Measurements from ENCODE around the gene TEPSIN.

Gene TEPSIN

DNA sequence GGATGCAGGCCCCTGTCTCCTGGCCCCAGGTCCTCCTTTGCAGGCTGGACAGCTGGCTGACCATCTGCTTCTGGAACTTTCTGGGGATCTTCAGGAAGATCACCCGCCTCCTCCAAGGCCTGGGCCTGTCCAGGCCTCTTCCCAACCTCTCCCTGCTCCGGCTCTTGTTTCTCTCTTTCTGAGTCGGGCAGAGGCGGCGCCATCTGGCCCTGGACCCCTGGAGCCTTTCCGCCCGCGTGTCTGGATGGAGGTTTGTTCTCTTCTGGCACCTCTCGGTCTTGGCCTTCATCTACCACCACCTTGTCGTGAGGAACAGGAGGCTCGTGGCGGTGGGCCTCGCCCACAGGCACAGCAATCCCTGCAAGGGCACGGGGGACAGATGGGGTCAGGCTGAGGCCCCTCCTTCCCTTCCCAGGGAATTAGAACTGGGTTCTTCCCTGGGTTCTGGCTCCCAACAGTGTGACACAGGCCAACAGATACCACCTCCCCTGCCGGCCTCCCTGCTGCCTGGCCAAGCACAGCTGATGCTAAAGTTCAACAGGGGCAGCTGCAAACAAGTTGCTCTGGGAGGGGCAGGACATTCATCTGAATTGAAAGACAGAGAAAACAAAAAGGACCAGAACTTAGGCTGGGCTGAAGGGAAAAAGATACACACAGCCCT, 13.6 kb upstream of the TEPSIN start:
- Histone ChIP-seq H3K36me3 (ENCODE audit: insufficient read depth, low read length) (peaks cover 62% of the 10 kb centered on the region), H2AFZ (ENCODE audit: low read depth, low read length) (no peak overlapping the region), H3K4me3 (ENCODE audit: low read depth in 1 of 2, low read length in 2 of 2) (no peak overlapping the region), H4K20me1 (ENCODE audit: insufficient read depth, low read length) (peaks cover 20% of the 10 kb centered on the region), H3K9me3 (ENCODE audit: insufficient read depth, low read length, severe bottlenecking) (no peaks in the 10 kb centered on the region), H3K27ac (ENCODE audit: low read length) (no peak overlapping the region), H3K4me1 (ENCODE audit: insufficient read depth, low read length) (no peaks in the 10 kb centered on the region), H3K4me2 (ENCODE audit: insufficient read depth, low read length) (no peak overlapping the region), H3K79me2 (ENCODE audit: insufficient read depth, low read length) (no peaks in the 10 kb centered on the region), H3K9ac (ENCODE audit: low read depth, low read length) (no peak overlapping the region), H3K27me3 (ENCODE audit: insufficient read depth, low read length, poor library complexity) (no peaks in the 10 kb centered on the region)
- TF ChIP-seq, protein P1, sequence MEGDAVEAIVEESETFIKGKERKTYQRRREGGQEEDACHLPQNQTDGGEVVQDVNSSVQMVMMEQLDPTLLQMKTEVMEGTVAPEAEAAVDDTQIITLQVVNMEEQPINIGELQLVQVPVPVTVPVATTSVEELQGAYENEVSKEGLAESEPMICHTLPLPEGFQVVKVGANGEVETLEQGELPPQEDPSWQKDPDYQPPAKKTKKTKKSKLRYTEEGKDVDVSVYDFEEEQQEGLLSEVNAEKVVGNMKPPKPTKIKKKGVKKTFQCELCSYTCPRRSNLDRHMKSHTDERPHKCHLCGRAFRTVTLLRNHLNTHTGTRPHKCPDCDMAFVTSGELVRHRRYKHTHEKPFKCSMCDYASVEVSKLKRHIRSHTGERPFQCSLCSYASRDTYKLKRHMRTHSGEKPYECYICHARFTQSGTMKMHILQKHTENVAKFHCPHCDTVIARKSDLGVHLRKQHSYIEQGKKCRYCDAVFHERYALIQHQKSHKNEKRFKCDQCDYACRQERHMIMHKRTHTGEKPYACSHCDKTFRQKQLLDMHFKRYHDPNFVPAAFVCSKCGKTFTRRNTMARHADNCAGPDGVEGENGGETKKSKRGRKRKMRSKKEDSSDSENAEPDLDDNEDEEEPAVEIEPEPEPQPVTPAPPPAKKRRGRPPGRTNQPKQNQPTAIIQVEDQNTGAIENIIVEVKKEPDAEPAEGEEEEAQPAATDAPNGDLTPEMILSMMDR (IDR thresholded peaks at IDR 0.05; ENCODE audit: borderline replicate concordance, extremely low read depth, low read length, poor library complexity, severe bottlenecking): peak; percentile 2
- no peak for TF ChIP-seq EZH2 (IDR thresholded peaks at IDR 0.05; ENCODE audit: borderline replicate concordance, low read depth, low read length, severe bottlenecking)
- no peak for DNase-seq
- no peak for ATAC-seq (ENCODE audit: insufficient read depth, low read depth)

DNA sequence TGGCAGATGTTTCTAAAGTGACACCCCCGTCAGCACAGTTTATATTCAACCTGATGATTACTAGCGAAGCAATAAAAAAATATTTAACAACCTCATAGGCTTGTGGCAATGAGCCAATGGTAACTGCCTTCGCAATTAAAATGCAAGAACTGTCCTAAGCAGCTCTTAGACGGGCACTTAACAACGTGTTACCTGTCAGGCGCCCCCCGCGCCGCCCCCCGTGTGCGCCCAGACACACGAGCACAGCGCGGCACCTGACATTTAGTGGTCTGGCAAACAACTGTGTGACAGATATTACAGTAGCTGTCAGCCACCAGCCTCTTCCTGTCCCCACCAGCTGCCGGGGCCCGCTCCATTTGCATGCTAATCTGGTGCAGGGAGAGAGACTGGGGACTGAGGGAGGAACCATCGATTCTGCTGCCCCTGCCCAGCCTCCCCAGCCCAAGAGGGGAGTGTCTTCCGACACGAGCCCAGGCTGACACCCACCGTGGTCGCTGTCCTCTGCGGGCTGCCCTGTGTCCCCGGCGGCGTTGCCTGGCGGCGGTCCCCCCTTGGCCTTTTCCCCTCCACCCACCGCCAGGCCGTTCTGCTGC, 12.9 kb upstream of the TEPSIN start:
- Histone ChIP-seq H3K27ac (ENCODE audit: low read length) (no peak overlapping the region), H3K27me3 (ENCODE audit: insufficient read depth, low read length, poor library complexity) (no peaks in the 10 kb centered on the region), H3K4me2 (ENCODE audit: insufficient read depth, low read length) (no peak overlapping the region), H3K9me3 (ENCODE audit: insufficient read depth, low read length, severe bottlenecking) (no peaks in the 10 kb centered on the region), H3K4me1 (ENCODE audit: insufficient read depth, low read length) (no peaks in the 10 kb centered on the region), H3K79me2 (ENCODE audit: insufficient read depth, low read length) (no peaks in the 10 kb centered on the region), H3K36me3 (ENCODE audit: insufficient read depth, low read length) (peaks cover 62% of the 10 kb centered on the region), H2AFZ (ENCODE audit: low read depth, low read length) (no peak overlapping the region), H3K4me3 (ENCODE audit: low read depth in 1 of 2, low read length in 2 of 2) (no peak overlapping the region), H4K20me1 (ENCODE audit: insufficient read depth, low read length) (peaks cover 20% of the 10 kb centered on the region), H3K9ac (ENCODE audit: low read depth, low read length) (no peak overlapping the region)
- no peak for ATAC-seq (ENCODE audit: insufficient read depth, low read depth)
- DNase-seq: no peak
- TF ChIP-seq, protein P1 (IDR thresholded peaks at IDR 0.05; ENCODE audit: borderline replicate concordance, extremely low read depth, low read length, poor library complexity, severe bottlenecking): no peak
- TF ChIP-seq EZH2 (IDR thresholded peaks at IDR 0.05; ENCODE audit: borderline replicate concordance, low read depth, low read length, severe bottlenecking): no peak

DNA sequence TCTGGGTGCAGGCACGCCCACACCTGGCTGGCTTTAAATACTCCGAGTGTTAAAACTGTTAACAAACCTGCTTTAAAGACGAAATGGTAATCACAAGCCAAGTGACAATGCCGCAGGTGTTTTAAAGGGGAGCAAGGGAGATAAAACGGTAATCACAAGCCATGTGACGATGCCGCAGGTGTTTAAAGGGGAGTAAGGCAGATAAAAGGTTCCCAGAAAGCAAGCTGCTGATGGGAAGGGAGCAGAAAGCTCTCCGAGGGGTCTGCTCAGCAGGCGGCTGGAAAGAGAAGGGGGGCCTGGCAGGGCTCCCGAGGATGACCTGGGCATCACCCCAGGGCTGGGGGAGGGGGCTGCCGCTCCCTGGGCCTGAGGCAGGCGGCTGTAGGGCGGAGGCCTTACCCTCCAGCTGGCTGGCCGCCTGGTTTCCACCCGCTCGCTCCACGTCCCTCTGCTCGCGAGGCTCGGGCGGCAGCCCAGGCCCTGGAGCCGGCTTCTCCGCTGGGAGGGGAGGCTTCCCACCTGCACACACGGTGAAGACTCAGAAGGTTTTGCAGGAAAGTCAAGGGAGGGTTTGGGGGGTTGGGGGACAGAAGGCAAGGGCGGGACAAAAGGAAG, 12.3 kb upstream of the TEPSIN start:
- H3K27ac ChIP-seq (ENCODE audit: low read length): no peak overlapping the region
- no peak overlapping the region for H3K4me3 ChIP-seq (ENCODE audit: low read depth in 1 of 2, low read length in 2 of 2)
- ATAC-seq (ENCODE audit: insufficient read depth, low read depth) (no peak), DNase-seq (no peak)
- H2AFZ ChIP-seq (ENCODE audit: low read depth, low read length): no peak overlapping the region
- H3K36me3 ChIP-seq (ENCODE audit: insufficient read depth, low read length): peaks cover 59% of the 10 kb centered on the region
- no peak for TF ChIP-seq EZH2 (IDR thresholded peaks at IDR 0.05; ENCODE audit: borderline replicate concordance, low read depth, low read length, severe bottlenecking)
- TF ChIP-seq, protein P1 (IDR thresholded peaks at IDR 0.05; ENCODE audit: borderline replicate concordance, extremely low read depth, low read length, poor library complexity, severe bottlenecking): no peak
- no peak overlapping the region for H3K4me2 ChIP-seq (ENCODE audit: insufficient read depth, low read length)
- peaks cover 25% of the 10 kb centered on the region for H4K20me1 ChIP-seq (ENCODE audit: insufficient read depth, low read length)
- H3K79me2 ChIP-seq (ENCODE audit: insufficient read depth, low read length): no peaks in the 10 kb centered on the region
- no peaks in the 10 kb centered on the region for H3K27me3 ChIP-seq (ENCODE audit: insufficient read depth, low read length, poor library complexity)
- no peaks in the 10 kb centered on the region for H3K9me3 ChIP-seq (ENCODE audit: insufficient read depth, low read length, severe bottlenecking)
- H3K9ac ChIP-seq (ENCODE audit: low read depth, low read length): no peak overlapping the region
- H3K4me1 ChIP-seq (ENCODE audit: insufficient read depth, low read length): no peaks in the 10 kb centered on the region

All from DND-41 (cell line).